ENCODE measurements around the gene PPT2.
"Not testable (repeated sequence)": the region's sequence is repeated elsewhere in the genome, so short reads cannot be mapped to it uniquely, and the experiment has no call there.

Gene PPT2

GRCh38 chr6:32189742-32190053 lies 35.8 kb downstream of the PPT2 start:
- DNase-seq (ENCODE audit: low read depth) = no peak

GRCh38 chr6:32190054-32190851 lies 36.3 kb downstream of the PPT2 start, which contains the start of gene PBX2:
Gene PBX2, minus strand, starts transcription at chr6:32190202. Its CDS starts 287 bp downstream, at chr6:32189915.
- peak; percentile 94 for DNase-seq (ENCODE audit: low read depth)

GRCh38 chr6:32190911-32191677 lies 37.2 kb downstream of the PPT2 start:
- no peak for DNase-seq (ENCODE audit: low read depth)

DNA sequence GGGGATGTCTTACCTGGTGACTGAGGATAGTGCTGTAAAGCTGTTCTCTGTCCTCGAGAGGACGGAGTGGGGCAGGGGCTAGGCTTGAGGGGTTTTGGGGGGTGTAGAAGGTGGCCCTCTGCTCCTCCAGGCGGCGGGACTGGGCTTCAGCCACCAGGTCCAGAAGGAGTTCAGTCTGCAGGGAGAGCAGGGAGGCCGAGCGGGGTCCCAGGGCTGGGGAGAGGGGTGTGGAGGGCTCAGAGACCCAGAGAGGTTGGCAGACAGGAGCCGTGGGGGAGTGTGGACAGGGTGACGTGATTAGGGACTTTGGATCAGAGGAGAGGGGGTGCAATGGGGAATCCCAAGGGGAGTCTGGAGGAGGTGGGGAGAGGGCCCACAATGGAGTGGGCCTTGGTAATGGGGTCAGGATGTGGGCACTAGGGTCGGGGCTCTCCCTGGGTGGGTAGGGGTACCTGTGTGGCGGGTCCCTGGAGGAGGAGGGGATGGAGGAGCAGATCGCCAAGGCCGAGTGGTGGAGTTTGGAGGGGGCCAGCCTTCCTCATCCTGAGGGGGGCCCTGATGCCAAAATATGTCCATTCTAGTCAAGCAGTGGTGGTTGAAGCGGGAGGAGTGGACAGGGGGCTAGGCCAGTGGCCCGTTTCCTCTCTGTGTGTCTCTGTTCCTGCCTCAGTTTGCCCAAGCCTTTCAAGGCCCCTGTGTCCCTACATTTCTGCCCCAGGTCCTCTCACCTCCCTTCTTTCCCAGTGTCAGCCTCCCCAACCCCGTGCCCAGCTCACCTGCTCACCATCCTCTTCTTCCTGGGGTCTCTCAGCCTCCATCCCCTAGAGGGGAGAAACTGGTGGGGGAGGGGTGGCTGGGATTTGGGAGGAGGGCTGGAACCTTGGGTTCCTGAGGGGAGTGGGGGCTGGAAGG lies 38.0 kb downstream of the PPT2 start:
- no peak for DNase-seq (ENCODE audit: low read depth)

DNA sequence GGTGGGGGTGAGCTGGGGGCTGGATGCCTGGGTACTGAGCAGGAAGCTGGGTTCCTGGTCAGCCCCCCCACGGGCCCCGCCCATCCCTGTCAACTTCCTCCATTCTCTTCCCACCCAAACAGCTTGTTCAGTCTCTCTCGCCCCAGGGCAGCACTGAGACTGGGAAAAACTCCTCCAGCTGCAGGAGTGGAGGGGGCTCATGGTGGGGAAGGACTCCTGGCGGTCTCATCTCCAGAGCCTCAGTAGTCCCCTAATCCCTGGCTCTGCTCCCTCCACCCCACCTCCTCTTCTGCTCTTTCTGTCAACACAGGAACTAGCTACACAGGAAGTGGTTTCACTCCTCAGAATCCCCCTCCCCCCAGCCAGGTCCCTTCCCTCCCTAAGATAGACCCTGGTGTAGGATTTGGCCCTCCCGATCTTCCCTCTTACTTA lies 38.7 kb downstream of the PPT2 start, which contains the start of gene GPSM3:
GPSM3 (minus strand) TSS at position 36 of the 432 bp plus-strand sequence. CDS start 130 bp downstream, outside the sequence.
- DNase-seq (ENCODE audit: low read depth) = no peak

DNA sequence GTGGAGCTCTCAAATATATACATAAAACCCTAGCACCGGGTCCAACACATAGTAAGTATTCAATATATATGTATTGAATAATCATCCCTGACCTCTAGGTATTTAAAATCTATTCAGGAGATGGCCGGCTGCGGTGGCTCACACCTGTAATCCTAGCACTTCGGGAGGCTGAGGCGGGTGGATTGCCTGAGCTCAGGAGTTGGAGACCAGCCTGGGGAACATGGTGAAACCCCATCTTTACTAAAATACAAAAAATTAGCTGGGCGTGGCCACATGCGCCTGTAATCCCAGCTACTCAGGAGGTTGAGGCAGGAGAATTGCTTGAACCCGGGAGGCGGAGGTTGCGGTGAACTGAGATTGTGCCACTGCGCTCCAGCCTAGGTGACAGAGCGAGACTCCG lies 39.2 kb downstream of the PPT2 start:
- DNase-seq (ENCODE audit: low read depth) = not testable (repeated sequence)

DNA sequence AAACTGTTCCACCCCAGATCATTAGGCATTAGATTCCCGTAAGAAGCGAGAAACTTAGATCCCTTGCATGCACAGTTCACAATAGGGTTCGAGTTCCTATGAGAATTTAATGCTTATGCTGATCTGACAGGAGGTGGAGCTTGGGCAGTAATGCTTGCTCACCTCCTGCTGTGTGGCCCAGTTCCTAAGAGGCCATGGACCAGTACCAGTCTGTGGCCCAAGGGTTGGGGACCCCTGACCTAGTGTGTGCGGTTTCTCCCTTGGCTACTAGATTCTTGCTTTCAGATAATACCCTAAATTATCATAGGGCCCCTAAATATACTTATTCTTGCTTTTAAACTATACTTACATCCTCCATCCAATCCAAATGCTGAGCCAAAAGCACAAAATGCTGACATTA lies 40.4 kb downstream of the PPT2 start:
- no peak for DNase-seq (ENCODE audit: low read depth)

DNA sequence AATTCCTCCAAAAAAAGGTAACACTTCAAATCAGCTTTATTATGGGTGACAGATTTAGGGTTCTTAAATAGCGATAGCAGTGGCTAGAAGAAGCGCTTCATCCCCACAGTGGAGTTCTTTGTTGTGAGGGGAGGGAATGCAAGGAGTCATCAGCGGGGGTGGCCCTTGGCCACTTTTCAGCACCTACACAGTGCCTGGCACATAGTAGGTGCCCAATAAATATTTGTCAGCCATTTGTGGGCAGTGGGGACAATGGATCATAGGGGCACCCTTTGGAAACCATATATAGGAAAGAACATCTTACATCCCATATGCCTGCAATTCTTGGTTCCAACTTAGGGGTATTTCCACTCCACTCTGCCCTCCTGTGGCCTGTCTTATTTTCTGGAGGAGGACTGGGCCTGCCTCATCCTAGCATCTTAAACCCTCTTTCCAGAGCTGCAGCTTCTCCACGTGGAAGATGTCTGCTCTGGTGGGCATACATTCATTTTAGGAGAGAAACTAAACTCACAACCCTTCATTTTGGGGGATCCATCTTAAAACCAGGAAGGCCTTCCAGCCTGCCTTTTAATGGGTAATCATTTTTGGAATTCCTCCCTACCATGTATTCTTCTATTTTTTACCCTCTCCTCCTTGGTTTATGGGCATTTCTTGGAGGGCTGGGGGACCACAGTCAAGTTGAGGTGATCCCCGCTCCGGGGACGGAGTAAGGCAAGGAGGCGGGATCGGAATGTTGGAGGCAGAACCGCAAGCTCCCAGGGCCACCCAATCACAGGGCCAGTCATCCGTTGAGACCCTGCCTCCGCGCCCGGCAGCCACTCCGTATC lies 41.1 kb downstream of the PPT2 start:
- DNase-seq (ENCODE audit: low read depth) = peak; percentile 48

GRCh38 chr6:32195652-32195901 lies 41.6 kb downstream of the PPT2 start:
- DNase-seq (ENCODE audit: low read depth) = peak; percentile 100

GRCh38 chr6:32195902-32196681 lies 42.2 kb downstream of the PPT2 start:
- DNase-seq (ENCODE audit: low read depth) = peak; percentile 84

DNA sequence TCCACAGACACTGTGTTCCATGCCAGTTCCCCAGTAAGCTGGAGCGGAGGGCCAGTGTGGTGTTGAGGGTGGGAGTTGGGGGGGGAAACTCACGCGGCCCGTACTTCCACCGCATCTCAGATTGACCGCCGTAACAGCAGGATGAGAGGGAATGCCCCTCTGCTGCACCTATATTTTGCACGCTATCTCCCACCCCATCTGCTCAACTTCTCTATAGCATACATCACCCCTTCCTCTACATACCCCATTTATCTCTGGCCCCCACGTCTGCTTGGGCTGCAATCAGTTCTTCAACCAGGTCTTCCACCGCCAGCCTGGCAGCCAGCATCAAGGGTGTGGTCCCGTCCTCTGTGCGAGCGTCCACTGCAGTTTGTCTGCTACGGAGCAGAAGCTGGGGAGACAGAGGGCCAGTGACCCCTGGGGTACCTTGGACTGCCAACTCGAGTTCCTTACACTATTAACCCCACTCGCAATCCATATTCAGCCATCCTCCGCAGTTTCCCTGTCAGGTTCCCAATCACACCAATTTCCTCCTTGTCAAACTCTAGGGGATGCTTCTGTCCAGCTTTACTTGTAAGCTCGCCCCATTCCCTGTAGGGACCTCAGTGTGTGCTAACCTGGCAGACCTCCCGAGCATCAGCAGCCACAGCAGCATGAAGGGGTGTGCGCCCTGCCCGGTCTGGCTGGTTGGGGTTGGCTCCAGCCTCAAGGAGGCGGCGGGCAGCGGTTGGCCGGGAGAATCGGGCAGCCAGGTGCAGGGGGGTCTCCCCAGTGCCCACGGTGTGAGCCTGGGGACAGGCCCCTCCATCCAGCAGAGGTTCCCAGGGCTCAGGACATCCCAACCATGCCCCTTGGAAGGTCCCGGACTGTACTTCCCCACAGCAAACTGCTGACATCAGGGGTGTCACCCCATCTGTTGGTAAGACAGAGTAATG lies 43.0 kb downstream of the PPT2 start:
- DNase-seq (ENCODE audit: low read depth) = no peak

DNA sequence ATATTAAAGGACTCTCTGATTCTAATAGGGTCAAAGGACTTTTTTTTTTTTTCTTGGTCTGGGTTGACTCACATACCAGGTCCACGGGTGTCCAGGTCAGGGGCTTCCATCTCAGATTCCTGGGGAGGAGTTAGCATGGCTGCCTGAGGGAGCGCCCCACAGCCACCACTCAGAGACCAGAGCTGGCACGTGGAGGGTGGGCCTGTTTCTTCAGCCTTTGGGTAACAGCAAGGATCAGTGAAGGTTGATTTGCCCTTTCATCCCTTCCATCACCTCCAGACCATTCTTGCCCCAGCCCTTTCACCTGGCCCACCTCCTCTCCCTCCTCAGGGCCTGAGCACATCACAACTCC lies 44.4 kb downstream of the PPT2 start:
- DNase-seq (ENCODE audit: low read depth) = no peak

DNA sequence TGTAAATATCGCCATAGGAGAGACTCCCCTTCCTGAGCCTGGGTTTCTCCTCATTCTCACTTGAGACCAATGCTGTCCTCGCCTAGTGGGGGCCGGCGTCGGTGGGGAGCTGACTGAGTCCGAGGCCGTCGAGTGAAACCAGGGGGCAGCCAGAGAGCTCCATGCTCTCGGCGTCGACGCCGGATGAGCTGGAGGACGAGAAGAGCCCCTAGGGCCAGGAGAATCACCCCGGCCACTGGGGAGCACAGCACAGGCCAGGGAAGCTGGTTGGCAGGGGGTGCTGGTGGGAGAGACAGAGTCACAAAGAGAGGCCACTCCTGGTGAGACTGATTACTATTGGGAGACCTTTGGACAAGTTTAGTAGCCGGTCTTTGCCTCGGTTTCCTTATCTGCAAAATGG lies 44.9 kb downstream of the PPT2 start:
- no peak for DNase-seq (ENCODE audit: low read depth)

DNA sequence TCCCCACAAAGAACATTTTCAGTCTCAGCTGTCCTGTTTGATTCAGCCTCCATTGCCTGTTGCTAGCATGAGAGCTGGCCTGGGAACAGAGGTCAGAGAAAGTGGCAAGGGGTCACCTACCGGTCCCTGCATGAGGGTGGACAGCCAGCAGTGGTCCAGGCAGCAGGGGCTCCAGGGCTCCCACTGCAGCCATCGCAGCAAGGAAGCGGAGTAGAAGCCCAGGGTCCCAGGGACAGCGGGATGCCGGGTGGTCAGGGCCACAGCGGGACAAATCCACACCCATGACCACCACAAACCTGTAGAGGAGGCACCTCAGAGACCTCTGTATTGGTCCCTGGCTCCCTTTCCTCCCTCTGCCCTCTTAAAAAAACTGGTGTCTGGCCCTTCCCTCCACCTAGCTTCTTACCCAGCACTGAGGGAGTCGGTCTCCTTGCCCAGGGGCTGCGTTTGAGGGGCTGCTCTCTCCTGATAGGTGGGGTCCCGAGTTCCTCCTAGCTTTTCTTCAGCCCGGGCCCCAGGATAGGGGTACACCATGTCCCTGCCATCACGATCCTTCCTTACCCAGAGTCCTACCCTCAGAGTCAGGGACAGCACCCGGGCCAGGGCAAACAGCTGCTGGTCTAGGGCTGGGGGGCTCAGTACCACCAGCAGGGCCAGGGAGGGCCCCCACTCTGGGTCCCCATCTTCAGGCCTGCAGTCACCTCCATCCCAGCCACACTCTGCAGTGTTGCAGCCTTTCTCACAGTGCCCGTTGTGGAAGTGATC lies 47.0 kb downstream of the PPT2 start:
- DNase-seq (ENCODE audit: low read depth) = no peak

DNA sequence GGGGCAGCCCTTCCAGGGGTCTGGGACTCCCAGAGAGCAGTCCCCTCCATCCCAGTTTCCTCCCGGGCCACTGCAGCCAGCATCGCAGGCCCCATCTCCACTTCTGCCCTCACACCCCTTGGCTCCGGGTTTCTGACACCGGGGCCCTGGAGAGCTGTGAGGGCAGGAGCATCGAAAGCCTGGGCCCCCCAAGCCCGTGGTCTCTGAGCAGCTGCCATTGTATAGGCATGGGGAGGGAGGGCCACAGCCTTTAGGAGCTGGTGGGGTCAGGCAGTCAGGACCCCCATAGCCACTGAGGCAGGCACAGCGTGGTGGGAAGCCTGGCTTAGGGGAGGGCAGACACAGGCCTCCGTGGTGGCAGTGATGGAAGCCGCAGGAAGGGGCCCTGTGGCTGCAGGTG lies 48.2 kb downstream of the PPT2 start:
- no peak for DNase-seq (ENCODE audit: low read depth)

DNA sequence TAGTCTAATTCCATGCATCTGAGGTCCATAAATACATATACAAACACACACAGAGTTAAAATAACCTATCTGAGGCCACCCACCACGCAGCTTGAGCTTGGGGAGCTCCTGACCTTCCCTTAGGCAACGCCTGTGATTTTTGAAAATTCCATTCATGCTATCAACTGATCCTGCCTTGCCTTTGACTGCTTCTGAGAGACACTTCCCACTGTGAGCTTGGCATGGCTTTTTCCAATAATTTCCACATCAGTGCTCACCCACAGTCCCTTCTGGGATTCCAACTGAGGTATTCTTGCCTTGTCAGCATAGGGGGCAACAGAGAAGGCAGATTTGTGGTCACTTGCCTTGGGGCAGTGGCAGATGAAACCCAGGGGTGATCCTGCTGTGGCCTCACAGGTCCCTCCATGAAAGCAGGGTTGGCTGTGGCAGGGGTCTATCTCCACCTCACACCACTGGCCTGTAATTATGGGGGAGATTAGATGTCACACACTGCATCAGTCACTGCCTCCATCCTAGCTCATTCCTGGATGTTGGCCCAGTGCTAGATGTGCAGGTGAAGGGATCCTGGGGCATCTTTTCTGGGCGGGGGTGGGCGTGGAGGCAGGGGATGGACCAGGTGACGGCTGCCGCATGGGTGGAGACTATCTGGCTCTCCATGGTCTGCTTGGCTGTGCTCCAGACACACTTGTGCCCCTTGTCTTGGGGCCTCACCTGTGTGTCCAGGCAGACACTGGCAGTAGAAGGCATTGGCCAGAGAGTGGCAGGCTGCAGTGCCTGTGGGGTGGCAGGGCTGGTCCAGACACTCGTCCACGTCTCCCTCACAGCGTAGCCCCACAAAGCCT lies 49.7 kb downstream of the PPT2 start:
- no peak for DNase-seq (ENCODE audit: low read depth)

DNA sequence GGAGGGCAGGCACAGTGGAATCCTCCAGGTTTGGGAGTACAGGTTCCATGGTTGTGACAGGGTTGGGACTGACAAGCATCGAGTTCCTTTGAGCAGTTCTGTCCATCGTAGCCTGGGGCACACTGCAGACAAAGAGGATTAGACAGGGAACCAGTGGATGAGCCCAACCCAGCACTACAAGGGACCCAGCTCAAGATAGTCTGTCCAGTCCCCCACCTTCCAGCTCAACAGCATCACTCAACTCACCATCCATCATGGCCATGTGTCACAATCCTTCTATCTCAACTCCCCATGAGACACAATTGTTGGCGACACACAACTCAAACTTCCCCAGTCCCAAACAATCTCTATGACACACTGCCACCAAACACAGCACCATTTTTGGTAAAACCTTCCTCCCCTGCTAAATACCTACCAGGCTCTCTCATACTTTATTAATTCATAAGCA lies 50.4 kb downstream of the PPT2 start:
- no peak for DNase-seq (ENCODE audit: low read depth)

- DNase-seq (ENCODE audit: low read depth) = no peak
Observed at GRCh38 chr6:32208996-32209395, 55.1 kb downstream of the PPT2 start.

Measured in fibroblast of gingiva (primary cell).